GM12874 (cell line): ENCODE measurements around the gene OSTM1.

ENCODE experiments used
- TF ChIP-seq, protein P1 (sequence below): IDR thresholded peaks from 2 replicates; pipeline ENCODE4 v1.5.1; 2011; ENCODE audit warnings: low read depth, mild to moderate bottlenecking, control low read depth, low read length, moderate library complexity; ENCODE audit not compliant: insufficient read depth

OSTM1 gene

GRCh38 chr6:108013787-108014439 lies 60.6 kb downstream of the OSTM1 start:
- TF ChIP-seq, protein P1, sequence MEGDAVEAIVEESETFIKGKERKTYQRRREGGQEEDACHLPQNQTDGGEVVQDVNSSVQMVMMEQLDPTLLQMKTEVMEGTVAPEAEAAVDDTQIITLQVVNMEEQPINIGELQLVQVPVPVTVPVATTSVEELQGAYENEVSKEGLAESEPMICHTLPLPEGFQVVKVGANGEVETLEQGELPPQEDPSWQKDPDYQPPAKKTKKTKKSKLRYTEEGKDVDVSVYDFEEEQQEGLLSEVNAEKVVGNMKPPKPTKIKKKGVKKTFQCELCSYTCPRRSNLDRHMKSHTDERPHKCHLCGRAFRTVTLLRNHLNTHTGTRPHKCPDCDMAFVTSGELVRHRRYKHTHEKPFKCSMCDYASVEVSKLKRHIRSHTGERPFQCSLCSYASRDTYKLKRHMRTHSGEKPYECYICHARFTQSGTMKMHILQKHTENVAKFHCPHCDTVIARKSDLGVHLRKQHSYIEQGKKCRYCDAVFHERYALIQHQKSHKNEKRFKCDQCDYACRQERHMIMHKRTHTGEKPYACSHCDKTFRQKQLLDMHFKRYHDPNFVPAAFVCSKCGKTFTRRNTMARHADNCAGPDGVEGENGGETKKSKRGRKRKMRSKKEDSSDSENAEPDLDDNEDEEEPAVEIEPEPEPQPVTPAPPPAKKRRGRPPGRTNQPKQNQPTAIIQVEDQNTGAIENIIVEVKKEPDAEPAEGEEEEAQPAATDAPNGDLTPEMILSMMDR: no peak

DNA sequence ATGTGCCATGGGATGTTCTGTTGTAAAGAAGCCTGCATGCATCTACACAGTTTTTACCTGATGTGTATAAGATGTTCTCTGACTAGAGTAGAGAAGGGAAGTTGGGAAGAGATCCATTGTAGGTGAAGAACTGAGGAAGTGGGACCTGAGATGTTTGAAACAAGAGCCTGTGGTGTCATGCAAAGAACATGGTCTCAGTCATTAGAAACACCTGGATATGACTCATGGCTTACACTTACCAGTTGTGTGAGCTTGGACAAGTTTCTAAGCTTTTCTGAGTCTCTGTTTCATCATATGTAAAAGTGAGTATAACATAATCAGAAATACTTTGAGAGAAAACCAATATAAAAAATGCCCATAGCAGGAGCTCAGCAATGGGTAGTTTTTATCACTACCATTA lies 64.6 kb downstream of the OSTM1 start:
- TF ChIP-seq, protein P1: no peak

DNA sequence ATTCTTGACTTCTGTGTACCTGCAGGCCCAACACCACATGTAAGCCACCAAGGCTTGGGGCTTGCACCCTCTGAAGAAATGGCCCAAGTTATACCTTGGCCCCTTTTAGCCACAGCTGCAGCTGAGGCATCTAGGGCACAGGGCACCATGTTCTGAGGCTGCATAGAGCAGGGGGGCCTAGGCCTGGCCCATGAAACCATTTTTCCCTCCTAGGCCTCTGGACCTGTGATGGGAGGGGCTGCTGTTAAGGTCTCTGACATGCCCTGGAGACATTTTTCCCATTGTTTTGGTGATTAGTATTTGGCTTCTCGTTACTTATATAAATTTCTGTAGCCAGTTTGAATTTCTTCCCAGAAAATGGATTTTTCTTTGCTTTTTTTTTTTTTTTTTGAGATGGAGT lies 66.2 kb downstream of the OSTM1 start:
- TF ChIP-seq, protein P1: no peak

DNA sequence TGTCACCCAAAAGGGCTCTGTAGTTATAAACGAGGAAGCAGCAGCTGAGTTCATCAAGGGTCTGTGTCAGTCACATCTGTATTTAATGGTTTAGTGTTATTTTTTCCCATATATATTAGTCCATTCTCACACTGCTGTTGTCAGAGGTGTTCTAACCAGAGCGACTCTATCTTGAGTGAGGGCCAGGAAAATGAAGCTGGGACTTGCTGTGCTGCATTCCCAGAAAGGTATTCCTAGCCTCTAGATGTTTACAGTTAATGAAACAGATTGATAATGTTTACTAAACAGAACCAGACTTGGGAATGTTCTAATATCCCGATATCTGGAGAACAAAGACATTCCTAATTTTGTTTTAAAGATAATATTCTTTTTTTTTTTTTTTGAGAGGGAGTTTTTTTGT lies 68.6 kb downstream of the OSTM1 start:
- TF ChIP-seq, protein P1: no peak

GRCh38 chr6:108004861-108005260 lies 69.7 kb downstream of the OSTM1 start:
- TF ChIP-seq, protein P1: no peak

DNA sequence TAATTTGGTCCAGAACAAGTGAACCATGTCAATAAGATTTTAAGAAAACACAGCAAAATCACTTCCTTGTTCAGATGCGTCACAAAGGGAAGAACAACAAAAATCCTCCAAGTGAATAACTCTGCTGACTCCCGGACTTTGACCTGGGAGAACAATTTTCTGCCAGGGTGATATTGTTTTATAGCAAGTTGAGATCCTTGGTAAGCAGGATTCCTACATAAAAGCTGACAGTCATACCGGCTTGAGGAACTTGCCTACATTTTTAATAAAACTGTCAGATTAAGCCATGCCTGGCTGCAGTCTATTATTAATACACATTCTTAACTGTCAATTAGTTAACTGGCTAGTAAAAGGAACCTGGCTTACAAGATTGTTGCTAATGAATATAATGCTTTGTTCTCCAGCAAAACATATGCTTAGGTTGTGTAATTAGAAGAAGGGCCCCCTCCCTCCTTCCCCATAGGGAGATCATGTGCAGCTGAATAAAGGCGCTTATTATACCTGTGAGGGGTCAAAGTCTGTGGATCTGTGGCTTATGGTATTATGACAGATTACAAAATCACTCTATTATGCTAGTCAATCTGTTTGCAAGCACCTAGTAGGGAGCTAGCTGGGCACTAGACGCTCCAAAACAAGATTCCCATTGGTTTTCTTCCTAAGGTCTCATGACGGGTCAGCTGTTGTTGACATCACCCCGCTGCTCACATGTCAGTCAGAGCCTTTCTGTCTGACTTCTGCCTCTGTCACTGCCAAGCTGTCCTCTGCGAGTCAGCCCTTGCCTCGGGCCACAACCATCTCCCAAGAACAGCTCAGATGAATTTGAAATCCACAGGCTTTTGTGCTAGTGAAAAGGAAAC lies 71.9 kb downstream of the OSTM1 start:
- TF ChIP-seq, protein P1: no peak

- TF ChIP-seq, protein P1: no peak
Measured at GRCh38 chr6:108001696-108002231, 72.8 kb downstream of the OSTM1 start.
